Cardiac muscle cell (in vitro differentiated cells and primary cell): ENCODE measurements around the gene SH3PXD2A. TPM values are rescaled to one million over a fixed set of nuclear protein-coding genes. Genes with fewer than 3 reads are reported as not detected.
A peak's percentile ranks its signal among the peaks of the same experiment; 100 is the strongest.

Source experiments
- DNase-seq, 2 donors: peaks; one replicate each; pipeline versions ENCODE4 v3.0.0 to v3.0.0-alpha.2; 2010 to 2017; ENCODE audit warnings: low read depth in 1 of 2, low spot score in 1 of 2
- H3K27ac ChIP-seq: fragments of 200-600 bp; sonication (generic); 2 replicates; pipeline ENCODE4 v1.5.1; 2016
- H3K27me3 ChIP-seq: fragments of 200-600 bp; sonication (generic); 2 replicates; pipeline ENCODE4 v1.6.0; 2016; ENCODE audit warnings: control low read depth
- H3K36me3 ChIP-seq: fragments of 200-600 bp; sonication (generic); 2 replicates; pipeline ENCODE4 v1.5.1; 2016; ENCODE audit warnings: control low read depth
- H3K4me1 ChIP-seq: fragments of 200-600 bp; sonication (generic); 2 replicates; pipeline ENCODE4 v1.8.1; 2017; ENCODE audit warnings: low read depth, mild to moderate bottlenecking, mixed run types
- H3K4me3 ChIP-seq: fragments of 200-600 bp; sonication (generic); 2 replicates; pipeline ENCODE4 v1.5.1; 2016; ENCODE audit warnings: mild to moderate bottlenecking
- H3K9me3 ChIP-seq: fragments of 200-600 bp; sonication (generic); 2 replicates; pipeline ENCODE4 v1.5.1; 2017; ENCODE audit warnings: low read depth, mild to moderate bottlenecking, control low read depth
- polyA plus RNA-seq: library from polyadenylated mRNA; unstranded; fragments of >200 nt; fragmentation: Nextera tagmentation; extraction: Ambion mirVana; gene quantifications from 2 replicates; pipeline ENCODE4 v1.2.1, GENCODE V29; 2016
- total RNA-seq: library from RNA; depleted of rRNA; stranded (reverse); fragments of >200 nt; gene quantifications from 2 replicates; pipeline ENCODE4 v1.2.3, GENCODE V29; 2016
- TF ChIP-seq, protein P1 (sequence below): IDR thresholded peaks from 2 replicates; pipeline ENCODE4 v1.5.1; 2012; ENCODE audit warnings: low read depth, mild to moderate bottlenecking, low read length

SH3PXD2A gene
- total and polyA plus RNA-seq, 2 experiments from 2014 or later = 32.2 to 75.9 TPM

DNA sequence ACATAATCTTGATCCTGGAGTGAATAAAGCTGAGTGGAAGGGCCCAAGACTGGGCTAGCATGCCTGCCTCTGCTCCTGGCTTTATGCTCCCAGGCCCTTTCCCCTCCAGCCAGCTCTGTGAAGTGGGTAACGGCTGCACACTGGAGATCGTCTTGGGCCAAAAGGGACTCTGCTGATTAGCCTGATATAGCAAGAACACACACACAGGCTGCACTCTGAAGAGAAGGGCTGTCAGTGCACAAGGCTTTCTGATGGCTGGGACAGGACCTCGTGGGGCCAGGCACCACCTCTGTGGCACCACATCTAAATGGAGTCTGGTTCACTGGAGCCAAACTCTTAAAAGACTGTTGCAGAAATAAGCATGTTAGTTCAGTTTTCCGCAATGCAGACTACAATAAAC lies 200.5 kb downstream of the SH3PXD2A start:
- H3K4me1 ChIP-seq = peaks cover 4% of the 10 kb centered on the region
- TF ChIP-seq, protein P1, sequence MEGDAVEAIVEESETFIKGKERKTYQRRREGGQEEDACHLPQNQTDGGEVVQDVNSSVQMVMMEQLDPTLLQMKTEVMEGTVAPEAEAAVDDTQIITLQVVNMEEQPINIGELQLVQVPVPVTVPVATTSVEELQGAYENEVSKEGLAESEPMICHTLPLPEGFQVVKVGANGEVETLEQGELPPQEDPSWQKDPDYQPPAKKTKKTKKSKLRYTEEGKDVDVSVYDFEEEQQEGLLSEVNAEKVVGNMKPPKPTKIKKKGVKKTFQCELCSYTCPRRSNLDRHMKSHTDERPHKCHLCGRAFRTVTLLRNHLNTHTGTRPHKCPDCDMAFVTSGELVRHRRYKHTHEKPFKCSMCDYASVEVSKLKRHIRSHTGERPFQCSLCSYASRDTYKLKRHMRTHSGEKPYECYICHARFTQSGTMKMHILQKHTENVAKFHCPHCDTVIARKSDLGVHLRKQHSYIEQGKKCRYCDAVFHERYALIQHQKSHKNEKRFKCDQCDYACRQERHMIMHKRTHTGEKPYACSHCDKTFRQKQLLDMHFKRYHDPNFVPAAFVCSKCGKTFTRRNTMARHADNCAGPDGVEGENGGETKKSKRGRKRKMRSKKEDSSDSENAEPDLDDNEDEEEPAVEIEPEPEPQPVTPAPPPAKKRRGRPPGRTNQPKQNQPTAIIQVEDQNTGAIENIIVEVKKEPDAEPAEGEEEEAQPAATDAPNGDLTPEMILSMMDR = no peak
- peaks cover 7% of the 10 kb centered on the region for H3K36me3 ChIP-seq

DNA sequence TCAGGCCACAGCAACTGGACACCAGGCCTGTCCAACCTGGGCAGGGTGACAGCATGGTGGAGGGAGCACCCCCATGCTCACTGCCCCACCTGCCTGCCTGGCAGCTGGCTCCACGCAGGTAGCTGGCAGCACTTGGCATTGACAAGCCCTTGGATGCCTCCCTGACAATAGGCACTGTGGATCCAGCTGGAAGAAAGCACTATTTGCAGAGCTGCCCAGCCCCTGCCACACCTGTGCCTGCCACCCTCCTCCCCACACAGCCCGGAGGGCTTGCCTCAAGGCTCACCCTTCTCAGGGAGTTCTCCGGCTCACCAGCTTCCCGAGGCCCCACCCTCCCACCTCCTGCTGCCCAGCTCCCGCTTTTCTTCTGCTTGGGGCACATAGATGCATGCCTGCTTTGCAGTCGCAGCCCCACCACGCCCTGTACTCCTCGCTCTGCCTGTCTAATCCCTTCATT lies 201.8 kb downstream of the SH3PXD2A start:
- H3K4me3 ChIP-seq = no peak overlapping the region
- peaks cover 7% of the 10 kb centered on the region for H3K4me1 ChIP-seq
- no peak for DNase-seq
- peaks cover 2% of the 10 kb centered on the region for H3K36me3 ChIP-seq
- no peak overlapping the region for H3K27ac ChIP-seq
- no peaks in the 10 kb centered on the region for H3K27me3 ChIP-seq
- TF ChIP-seq, protein P1 = no peak
- H3K9me3 ChIP-seq = no peaks in the 10 kb centered on the region

More for the DNA sequence above, 200.5 kb downstream of the SH3PXD2A start:
- Histone ChIP-seq H3K27me3 (no peaks in the 10 kb centered on the region), H3K27ac (peak overlapping the region; percentile 10), H3K9me3 (no peaks in the 10 kb centered on the region), H3K4me3 (no peak overlapping the region)
- DNase-seq = peak in 1 of 2 donors; percentile 56

DNA sequence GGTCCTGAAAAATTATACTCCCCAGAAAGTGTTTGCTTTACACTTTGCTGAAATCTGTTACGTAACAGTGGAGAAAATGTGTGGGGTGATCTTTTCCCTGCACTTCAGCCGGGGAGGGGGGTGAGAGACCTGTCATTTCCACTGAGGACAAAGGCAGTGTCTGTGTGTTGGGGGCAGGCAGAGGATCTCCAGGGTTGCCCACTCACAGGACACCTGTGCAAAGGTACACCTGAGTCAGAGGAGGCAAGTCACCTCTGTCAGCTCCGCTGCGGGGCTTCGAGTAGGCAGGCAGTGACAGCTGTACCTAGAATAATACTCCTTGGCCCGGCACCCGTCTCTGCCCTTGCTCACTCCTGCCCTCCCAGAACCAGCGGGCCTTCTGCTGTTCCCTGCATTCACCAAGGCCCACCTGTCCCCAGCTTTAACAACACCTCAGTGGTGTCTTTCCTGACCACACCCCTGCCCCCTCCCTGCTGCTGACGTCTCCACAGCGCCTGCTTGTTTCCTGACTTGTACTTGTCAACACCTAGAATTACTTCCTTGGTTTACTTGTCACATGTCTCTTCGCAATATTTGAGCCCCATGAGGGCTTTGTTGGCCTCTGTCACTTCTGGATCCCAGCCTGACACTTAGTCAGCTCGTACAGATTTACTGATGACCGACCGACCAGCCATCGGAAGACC lies 202.6 kb downstream of the SH3PXD2A start:
- no peak overlapping the region for H3K4me3 ChIP-seq
- no peaks in the 10 kb centered on the region for H3K9me3 ChIP-seq
- DNase-seq = no peak
- TF ChIP-seq, protein P1 = no peak
- peaks cover 8% of the 10 kb centered on the region for H3K4me1 ChIP-seq
- no peaks in the 10 kb centered on the region for H3K36me3 ChIP-seq
- no peaks in the 10 kb centered on the region for H3K27me3 ChIP-seq
- no peak overlapping the region for H3K27ac ChIP-seq

DNA sequence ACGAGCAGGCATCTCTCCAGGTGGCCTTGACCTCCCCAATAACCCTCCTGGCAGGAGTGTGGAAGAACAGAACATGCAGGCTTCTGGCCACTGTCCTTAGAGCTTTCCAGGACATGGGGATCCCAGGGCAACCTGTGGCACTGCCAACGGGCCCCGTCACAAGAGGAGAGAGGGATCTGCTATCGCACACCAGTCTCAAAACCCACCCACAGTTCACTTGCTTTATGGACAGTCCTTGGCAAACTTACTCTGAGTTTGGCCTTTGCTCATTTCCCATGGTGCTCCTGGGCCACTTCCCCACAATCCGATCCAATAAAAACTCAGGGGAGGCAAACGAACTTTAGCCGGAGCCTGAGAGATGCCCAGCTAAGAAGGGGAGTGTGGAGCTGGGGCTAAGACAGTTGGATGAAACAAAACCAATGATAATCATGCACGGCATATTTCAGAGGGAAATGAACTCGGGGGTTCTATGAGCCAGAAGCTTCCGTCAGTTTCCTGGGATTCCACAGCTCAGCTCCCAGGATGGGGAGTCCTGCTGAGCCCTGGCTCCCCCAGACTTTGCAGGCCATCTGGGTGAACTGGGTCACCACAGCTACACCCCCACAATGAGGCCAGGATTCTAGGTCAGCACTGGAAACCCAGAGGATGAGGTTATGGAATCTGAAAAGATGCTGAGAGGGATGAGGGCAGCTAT lies 203.4 kb downstream of the SH3PXD2A start:
- TF ChIP-seq, protein P1 = no peak
- no peaks in the 10 kb centered on the region for H3K27me3 ChIP-seq
- H3K36me3 ChIP-seq = peaks cover 5% of the 10 kb centered on the region
- H3K4me1 ChIP-seq = peaks cover 8% of the 10 kb centered on the region
- no peak overlapping the region for H3K4me3 ChIP-seq
- no peak for DNase-seq
- no peaks in the 10 kb centered on the region for H3K9me3 ChIP-seq
- no peak overlapping the region for H3K27ac ChIP-seq

DNA sequence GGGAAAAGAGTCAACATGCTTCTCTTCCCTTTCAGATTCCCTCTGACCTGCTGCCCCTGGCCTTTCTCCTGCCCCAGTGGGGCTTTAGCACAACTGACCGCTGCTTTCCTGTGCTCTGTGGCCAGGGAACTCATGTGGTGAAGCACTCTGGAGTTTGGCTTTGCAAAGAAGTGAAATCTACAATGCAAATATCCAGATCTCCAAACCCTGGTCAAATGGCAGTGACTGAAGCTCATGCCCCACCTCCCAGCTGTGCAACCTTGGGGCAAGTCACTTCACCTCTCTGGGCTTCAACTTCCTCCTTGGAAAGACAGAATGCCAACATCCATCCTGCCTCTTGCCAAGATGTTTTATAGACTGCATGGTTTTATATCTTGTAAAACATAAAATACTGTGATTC lies 204.0 kb downstream of the SH3PXD2A start:
- Histone ChIP-seq H3K27ac (no peak overlapping the region), H3K27me3 (no peaks in the 10 kb centered on the region), H3K9me3 (no peaks in the 10 kb centered on the region), H3K4me3 (no peak overlapping the region), H3K36me3 (peaks cover 8% of the 10 kb centered on the region), H3K4me1 (peaks cover 8% of the 10 kb centered on the region)
- TF ChIP-seq, protein P1 = no peak
- DNase-seq = no peak
